ENCODE data around the gene KCNAB1. TPM values are rescaled to one million over a fixed set of nuclear protein-coding genes. Genes with fewer than 3 reads are reported as not detected.
A peak's percentile ranks its signal among the peaks of the same experiment; 100 is the strongest.

Gene KCNAB1
- total RNA-seq, 1 experiment from 2014 or later: 1.0 TPM

DNA sequence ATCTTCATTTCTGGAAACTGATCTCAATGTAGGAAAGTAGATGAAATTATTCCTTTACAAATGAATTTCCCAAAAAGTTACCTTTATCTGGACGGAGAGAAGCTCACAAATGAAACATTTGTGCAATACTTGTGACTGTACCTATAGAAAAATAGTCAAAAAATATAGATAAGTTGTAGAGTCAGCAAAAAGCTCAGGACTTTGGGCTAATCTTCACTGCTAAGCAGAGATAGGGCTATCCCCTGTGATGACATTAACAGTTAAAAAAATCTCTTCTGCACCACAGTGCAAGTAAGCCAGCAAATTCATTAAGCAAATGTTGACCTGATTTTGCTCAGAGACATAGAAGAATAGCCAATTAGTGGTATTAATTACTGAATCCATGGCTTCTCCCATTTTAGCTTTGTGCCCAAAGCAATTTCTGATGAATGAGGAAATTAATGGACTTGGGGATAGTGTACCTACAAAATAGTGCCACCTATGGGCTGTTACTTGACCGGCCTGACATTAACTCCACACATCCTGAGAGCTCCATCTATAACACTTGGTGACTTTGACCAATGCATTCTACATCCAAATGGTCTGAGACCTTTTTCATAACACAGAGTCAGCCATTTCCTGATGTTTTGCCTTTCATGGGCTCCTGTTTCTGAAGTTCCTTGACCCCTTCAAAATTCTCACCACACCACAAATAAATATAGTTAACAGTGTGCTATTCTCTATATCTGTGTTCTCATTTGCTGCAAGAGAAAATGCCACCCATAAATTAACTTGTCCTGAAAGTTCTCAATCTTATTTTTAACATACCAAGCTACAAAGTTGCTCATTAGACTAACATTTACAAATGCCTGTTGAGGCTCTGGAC, 329.6 kb downstream of the KCNAB1 start:
- CTCF ChIA-PET: interaction anchor here (0.5 to 3.1 kb wide), 37 partner anchors 8 to 715 kb away, joined by 3 to 47 read pairs (median 4); partner anchors contain the start of gene SSR3
- no peak overlapping the region for H3K27ac Mint-ChIP-seq
- H3K4me1 Mint-ChIP-seq: peaks cover 2% of the 10 kb centered on the region; the same call in 1 of the 2 replicates
- POLR2A ChIA-PET: no interaction called here
- no peaks in the 10 kb centered on the region for H3K36me3 Mint-ChIP-seq
- no peaks in the 10 kb centered on the region for H3K9me3 Mint-ChIP-seq
- peak; percentile 18 for DNase-seq (ENCODE audit: low spot score)
- H3K4me3 Mint-ChIP-seq: no peak overlapping the region
- TF ChIP-seq, protein P1, sequence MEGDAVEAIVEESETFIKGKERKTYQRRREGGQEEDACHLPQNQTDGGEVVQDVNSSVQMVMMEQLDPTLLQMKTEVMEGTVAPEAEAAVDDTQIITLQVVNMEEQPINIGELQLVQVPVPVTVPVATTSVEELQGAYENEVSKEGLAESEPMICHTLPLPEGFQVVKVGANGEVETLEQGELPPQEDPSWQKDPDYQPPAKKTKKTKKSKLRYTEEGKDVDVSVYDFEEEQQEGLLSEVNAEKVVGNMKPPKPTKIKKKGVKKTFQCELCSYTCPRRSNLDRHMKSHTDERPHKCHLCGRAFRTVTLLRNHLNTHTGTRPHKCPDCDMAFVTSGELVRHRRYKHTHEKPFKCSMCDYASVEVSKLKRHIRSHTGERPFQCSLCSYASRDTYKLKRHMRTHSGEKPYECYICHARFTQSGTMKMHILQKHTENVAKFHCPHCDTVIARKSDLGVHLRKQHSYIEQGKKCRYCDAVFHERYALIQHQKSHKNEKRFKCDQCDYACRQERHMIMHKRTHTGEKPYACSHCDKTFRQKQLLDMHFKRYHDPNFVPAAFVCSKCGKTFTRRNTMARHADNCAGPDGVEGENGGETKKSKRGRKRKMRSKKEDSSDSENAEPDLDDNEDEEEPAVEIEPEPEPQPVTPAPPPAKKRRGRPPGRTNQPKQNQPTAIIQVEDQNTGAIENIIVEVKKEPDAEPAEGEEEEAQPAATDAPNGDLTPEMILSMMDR (IDR thresholded peaks at IDR 0.05): peak; percentile 40
- TF ChIP-seq GRHL2 (CRISPR knock-in tag; IDR thresholded peaks at IDR 0.05; ENCODE audit: insufficient replicate concordance, severe bottlenecking): no peak
- no peak for TF ChIP-seq ZBTB21 (CRISPR knock-in tag; IDR thresholded peaks at IDR 0.05; ENCODE audit: borderline replicate concordance)
- no peak for TF ChIP-seq PRRX2 (CRISPR knock-in tag; IDR thresholded peaks at IDR 0.05)
- TF ChIP-seq, protein P2, sequence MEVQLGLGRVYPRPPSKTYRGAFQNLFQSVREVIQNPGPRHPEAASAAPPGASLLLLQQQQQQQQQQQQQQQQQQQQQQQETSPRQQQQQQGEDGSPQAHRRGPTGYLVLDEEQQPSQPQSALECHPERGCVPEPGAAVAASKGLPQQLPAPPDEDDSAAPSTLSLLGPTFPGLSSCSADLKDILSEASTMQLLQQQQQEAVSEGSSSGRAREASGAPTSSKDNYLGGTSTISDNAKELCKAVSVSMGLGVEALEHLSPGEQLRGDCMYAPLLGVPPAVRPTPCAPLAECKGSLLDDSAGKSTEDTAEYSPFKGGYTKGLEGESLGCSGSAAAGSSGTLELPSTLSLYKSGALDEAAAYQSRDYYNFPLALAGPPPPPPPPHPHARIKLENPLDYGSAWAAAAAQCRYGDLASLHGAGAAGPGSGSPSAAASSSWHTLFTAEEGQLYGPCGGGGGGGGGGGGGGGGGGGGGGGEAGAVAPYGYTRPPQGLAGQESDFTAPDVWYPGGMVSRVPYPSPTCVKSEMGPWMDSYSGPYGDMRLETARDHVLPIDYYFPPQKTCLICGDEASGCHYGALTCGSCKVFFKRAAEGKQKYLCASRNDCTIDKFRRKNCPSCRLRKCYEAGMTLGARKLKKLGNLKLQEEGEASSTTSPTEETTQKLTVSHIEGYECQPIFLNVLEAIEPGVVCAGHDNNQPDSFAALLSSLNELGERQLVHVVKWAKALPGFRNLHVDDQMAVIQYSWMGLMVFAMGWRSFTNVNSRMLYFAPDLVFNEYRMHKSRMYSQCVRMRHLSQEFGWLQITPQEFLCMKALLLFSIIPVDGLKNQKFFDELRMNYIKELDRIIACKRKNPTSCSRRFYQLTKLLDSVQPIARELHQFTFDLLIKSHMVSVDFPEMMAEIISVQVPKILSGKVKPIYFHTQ (CRISPR knock-in tag; IDR thresholded peaks at IDR 0.05): no peak
- TF ChIP-seq, protein P3, sequence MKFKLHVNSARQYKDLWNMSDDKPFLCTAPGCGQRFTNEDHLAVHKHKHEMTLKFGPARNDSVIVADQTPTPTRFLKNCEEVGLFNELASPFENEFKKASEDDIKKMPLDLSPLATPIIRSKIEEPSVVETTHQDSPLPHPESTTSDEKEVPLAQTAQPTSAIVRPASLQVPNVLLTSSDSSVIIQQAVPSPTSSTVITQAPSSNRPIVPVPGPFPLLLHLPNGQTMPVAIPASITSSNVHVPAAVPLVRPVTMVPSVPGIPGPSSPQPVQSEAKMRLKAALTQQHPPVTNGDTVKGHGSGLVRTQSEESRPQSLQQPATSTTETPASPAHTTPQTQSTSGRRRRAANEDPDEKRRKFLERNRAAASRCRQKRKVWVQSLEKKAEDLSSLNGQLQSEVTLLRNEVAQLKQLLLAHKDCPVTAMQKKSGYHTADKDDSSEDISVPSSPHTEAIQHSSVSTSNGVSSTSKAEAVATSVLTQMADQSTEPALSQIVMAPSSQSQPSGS (CRISPR knock-in tag; IDR thresholded peaks at IDR 0.05; ENCODE audit: borderline replicate concordance, low read depth): no peak
- TF ChIP-seq NR3C1 (CRISPR knock-in tag; conservative IDR thresholded peaks at IDR 0.05; ENCODE audit: low read depth): no peak
- ATAC-seq: peak; percentile 79
- H3K27me3 Mint-ChIP-seq (ENCODE audit: low read depth): no peaks in the 10 kb centered on the region; the same call in 1 of the 2 replicates

DNA sequence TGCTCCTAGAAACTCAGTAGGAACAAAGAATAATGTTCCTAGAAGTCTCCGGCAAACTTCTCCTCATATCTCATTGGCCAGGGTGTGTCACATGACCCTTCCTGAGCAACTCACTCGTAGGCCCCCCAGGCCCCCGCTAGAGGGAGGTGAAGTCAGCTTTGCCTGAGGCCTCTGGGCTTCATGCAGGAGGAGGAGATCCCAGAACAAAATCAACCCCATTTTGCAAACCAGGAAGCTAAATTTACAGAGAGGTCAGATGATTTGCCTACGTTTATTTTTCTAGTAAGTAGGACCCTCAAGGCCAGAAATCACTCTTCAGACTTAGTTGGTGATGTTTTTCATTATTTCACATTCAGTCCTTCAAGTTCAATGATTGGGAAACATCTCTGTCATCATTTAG, 335.5 kb downstream of the KCNAB1 start:
- peak; percentile 69 for ATAC-seq
- Mint-ChIP-seq H3K27ac (peak overlapping the region; percentile 81; the same call in 1 of the 2 replicates), H3K36me3 (no peaks in the 10 kb centered on the region), H3K4me3 (no peak overlapping the region; the same call in 1 of the 2 replicates), H3K9me3 (no peaks in the 10 kb centered on the region; the same call in 1 of the 2 replicates), H3K4me1 (peaks cover 38% of the 10 kb centered on the region), H3K27me3 (ENCODE audit: low read depth) (no peaks in the 10 kb centered on the region)
- CTCF ChIA-PET: interaction anchor here (1.1 to 5.3 kb wide), 6 partner anchors 18 to 682 kb away, joined by 3 to 57 read pairs (median 5); no protein-coding TSS in a partner anchor
- POLR2A ChIA-PET: no interaction called here
- peak; percentile 69 for DNase-seq (ENCODE audit: low spot score)
- TF ChIP-seq ESRRA (CRISPR knock-in tag; IDR thresholded peaks at IDR 0.05; ENCODE audit: borderline replicate concordance) (no peak), NFYB (CRISPR knock-in tag; conservative IDR thresholded peaks at IDR 0.05; ENCODE audit: low read depth) (0 out of 2 replicates have a peak, but pooled peaks have one; percentile 32), ZNF396 (CRISPR knock-in tag; IDR thresholded peaks at IDR 0.05; ENCODE audit: borderline replicate concordance) (no peak), MXD4 (CRISPR knock-in tag; IDR thresholded peaks at IDR 0.05; ENCODE audit: borderline replicate concordance) (no peak), E2F4 (CRISPR knock-in tag; IDR thresholded peaks at IDR 0.05; ENCODE audit: borderline replicate concordance, low read depth) (no peak)
- TF ChIP-seq, protein P3 (CRISPR knock-in tag; IDR thresholded peaks at IDR 0.05; ENCODE audit: borderline replicate concordance, low read depth): no peak
- TF ChIP-seq, protein P4, sequence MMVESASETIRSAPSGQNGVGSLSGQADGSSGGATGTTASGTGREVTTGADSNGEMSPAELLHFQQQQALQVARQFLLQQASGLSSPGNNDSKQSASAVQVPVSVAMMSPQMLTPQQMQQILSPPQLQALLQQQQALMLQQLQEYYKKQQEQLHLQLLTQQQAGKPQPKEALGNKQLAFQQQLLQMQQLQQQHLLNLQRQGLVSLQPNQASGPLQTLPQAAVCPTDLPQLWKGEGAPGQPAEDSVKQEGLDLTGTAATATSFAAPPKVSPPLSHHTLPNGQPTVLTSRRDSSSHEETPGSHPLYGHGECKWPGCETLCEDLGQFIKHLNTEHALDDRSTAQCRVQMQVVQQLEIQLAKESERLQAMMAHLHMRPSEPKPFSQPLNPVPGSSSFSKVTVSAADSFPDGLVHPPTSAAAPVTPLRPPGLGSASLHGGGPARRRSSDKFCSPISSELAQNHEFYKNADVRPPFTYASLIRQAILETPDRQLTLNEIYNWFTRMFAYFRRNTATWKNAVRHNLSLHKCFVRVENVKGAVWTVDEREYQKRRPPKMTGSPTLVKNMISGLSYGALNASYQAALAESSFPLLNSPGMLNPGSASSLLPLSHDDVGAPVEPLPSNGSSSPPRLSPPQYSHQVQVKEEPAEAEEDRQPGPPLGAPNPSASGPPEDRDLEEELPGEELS (CRISPR knock-in tag; IDR thresholded peaks at IDR 0.05): no peak
- TF ChIP-seq, protein P5, sequence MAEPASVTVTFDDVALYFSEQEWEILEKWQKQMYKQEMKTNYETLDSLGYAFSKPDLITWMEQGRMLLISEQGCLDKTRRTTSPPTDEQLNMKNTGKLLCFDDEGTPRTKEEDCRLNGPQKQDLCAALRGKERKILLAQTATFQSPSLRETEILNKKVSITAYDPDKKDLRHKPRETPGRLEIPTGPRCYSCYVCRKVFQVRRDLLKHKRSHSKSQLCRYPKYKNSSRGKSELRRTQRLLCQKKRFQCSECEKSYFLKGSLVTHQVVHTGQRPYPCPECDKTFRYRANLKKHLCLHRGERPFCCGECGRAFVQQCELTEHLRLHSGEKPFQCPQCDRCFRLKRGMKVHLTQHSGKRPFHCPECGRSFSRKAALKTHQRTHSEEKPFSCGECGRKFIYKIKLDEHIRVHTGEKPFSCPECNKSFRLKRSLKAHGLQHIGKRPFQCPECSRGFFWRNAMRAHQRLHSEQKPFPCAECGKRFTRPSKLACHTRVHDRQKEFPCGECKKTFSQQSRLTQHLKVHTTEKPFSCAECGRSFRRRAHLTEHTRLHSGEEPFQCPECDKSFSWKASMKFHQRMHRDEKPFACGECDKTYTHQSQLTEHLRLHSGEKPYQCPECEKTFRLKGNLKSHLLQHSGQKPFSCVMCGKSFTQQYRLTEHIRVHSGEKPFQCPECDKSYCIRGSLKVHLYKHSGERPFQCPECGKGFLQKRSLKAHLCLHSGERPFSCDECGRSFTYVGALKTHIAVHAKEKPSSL (CRISPR knock-in tag; conservative IDR thresholded peaks at IDR 0.05): no peak
- TF ChIP-seq, protein P6, sequence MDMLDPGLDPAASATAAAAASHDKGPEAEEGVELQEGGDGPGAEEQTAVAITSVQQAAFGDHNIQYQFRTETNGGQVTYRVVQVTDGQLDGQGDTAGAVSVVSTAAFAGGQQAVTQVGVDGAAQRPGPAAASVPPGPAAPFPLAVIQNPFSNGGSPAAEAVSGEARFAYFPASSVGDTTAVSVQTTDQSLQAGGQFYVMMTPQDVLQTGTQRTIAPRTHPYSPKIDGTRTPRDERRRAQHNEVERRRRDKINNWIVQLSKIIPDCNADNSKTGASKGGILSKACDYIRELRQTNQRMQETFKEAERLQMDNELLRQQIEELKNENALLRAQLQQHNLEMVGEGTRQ (CRISPR knock-in tag; IDR thresholded peaks at IDR 0.05): peak; percentile 90
- TF ChIP-seq, protein P7, sequence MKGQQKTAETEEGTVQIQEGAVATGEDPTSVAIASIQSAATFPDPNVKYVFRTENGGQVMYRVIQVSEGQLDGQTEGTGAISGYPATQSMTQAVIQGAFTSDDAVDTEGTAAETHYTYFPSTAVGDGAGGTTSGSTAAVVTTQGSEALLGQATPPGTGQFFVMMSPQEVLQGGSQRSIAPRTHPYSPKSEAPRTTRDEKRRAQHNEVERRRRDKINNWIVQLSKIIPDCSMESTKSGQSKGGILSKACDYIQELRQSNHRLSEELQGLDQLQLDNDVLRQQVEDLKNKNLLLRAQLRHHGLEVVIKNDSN (CRISPR knock-in tag; IDR thresholded peaks at IDR 0.05): peak; percentile 85

All from WTC11 (cell line).